ENCODE results near the gene RNASE9. TPM values are rescaled to one million over a fixed set of nuclear protein-coding genes. Genes with fewer than 3 reads are reported as not detected.
"Not testable (repeated sequence)": the region's sequence is repeated elsewhere in the genome, so short reads cannot be mapped to it uniquely, and the experiment has no call there.

RNASE9 gene
- total RNA-seq, 1 donor from 2014 or later: not detected

- ATAC-seq: no peak
These were observed 45.0 kb downstream of the RNASE9 start for GRCh38 chr14:20515846-20516245.

- ATAC-seq: no peak
These were observed 48.5 kb downstream of the RNASE9 start for GRCh38 chr14:20512177-20512905.

GRCh38 chr14:20508367-20508766, 52.5 kb downstream of the RNASE9 start:
- ATAC-seq: no peak

- ATAC-seq: not testable (repeated sequence)
These were observed 53.3 kb downstream of the RNASE9 start for GRCh38 chr14:20507537-20507936.

- ATAC-seq: not testable (repeated sequence)
These were observed 54.1 kb downstream of the RNASE9 start for GRCh38 chr14:20506752-20507151.

- not testable (repeated sequence) for ATAC-seq
These were observed 54.6 kb downstream of the RNASE9 start for GRCh38 chr14:20506276-20506675.

Other genes starting within 250 kb of the RNASE9 start
- 27.9 TPM for gene CCNB1IP1, start 227.8 kb downstream of the RNASE9 start, total RNA-seq
- gene PARP2, start 217.4 kb downstream of the RNASE9 start, total RNA-seq: 14.1 TPM
- 17.2 TPM for gene TEP1, start 147.5 kb downstream of the RNASE9 start, total RNA-seq
- 0.04 TPM for gene KLHL33, start 124.9 kb downstream of the RNASE9 start, total RNA-seq
- gene OSGEP, start 106.2 kb downstream of the RNASE9 start, total RNA-seq: 16.2 TPM
- 119 TPM for gene APEX1, start 105.8 kb downstream of the RNASE9 start, total RNA-seq
- gene PIP4P1, start 99.6 kb downstream of the RNASE9 start, total RNA-seq: 22.8 TPM
- gene PNP, start 91.6 kb downstream of the RNASE9 start, total RNA-seq: 76.4 TPM
- 0.52 TPM for gene RNASE10, start 55.5 kb downstream of the RNASE9 start, total RNA-seq
- gene RNASE11, start 27.0 kb upstream of the RNASE9 start, total RNA-seq: not detected
- gene RNASE12, start 30.3 kb upstream of the RNASE9 start, total RNA-seq: not detected
- not detected for gene OR6S1, start 80.6 kb upstream of the RNASE9 start, total RNA-seq
- gene RNASE4, start 123.5 kb upstream of the RNASE9 start, total RNA-seq: 1.7 TPM
- gene ANG, start 127.7 kb upstream of the RNASE9 start, total RNA-seq: 2.3 TPM
- not detected for gene EDDM3A, start 184.8 kb upstream of the RNASE9 start, total RNA-seq
- not detected for gene EDDM3B, start 207.4 kb upstream of the RNASE9 start, total RNA-seq
- 0.40 TPM for gene RNASE6, start 220.2 kb upstream of the RNASE9 start, total RNA-seq
- gene RNASE1, start 241.8 kb upstream of the RNASE9 start, total RNA-seq: 8.6 TPM